Measurements from ENCODE around the gene BRAP.
A peak's percentile ranks its signal among the peaks of the same experiment; 100 is the strongest.
"Not testable (repeated sequence)": the region's sequence is repeated elsewhere in the genome, so short reads cannot be mapped to it uniquely, and the experiment has no call there.

The BRAP gene

GRCh38 chr12:111605911-111606766 is 79.6 kb downstream of the BRAP start:
- no peak for DNase-seq

- DNase-seq = not testable (repeated sequence)
These were observed 82.9 kb downstream of the BRAP start for GRCh38 chr12:111602857-111603256.

DNA sequence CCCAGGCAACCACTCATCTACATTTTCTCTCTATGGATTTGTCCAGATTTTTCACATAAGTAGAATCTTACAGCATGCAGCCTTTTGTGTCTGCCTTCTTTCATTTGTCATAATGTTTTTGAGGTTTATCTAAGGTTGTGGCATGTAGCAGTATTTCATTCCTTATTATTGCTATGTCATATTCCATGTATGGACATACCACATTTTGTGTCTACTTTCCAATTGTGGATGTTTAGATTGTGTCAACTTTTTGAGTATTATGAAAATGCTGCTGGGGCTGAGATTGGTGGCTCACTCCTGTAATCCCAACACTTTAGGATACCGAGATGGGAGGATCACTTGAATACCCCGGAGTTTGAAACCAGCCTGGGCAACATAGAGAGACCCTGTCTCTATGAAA is 83.4 kb downstream of the BRAP start:
- DNase-seq = no peak

- not testable (repeated sequence) for DNase-seq
These were observed 84.8 kb downstream of the BRAP start for GRCh38 chr12:111600986-111601385.

DNA sequence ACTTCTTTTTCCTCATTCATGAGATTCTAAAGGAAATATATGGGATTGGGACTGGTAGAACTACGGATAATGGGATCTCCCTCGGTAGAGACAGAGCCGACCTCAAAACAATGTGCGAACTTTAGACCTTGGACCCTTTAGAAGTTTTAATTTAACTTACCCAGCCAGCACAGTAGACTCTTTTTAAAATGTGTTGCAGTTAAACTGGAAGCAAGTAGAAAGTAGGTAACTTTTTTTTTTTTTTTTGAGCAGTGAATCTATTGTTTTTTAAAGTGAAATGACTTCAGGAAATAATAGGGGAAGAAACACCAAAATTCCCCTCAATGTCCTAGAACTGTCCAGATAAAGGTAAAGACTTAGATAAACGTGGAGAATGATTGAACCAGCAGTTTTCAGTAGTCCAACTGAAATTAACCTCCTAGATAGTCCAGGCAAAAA is 85.5 kb downstream of the BRAP start:
- DNase-seq = no peak

GRCh38 chr12:111599453-111600204 is 86.1 kb downstream of the BRAP start:
- DNase-seq = peak; percentile 89

DNA sequence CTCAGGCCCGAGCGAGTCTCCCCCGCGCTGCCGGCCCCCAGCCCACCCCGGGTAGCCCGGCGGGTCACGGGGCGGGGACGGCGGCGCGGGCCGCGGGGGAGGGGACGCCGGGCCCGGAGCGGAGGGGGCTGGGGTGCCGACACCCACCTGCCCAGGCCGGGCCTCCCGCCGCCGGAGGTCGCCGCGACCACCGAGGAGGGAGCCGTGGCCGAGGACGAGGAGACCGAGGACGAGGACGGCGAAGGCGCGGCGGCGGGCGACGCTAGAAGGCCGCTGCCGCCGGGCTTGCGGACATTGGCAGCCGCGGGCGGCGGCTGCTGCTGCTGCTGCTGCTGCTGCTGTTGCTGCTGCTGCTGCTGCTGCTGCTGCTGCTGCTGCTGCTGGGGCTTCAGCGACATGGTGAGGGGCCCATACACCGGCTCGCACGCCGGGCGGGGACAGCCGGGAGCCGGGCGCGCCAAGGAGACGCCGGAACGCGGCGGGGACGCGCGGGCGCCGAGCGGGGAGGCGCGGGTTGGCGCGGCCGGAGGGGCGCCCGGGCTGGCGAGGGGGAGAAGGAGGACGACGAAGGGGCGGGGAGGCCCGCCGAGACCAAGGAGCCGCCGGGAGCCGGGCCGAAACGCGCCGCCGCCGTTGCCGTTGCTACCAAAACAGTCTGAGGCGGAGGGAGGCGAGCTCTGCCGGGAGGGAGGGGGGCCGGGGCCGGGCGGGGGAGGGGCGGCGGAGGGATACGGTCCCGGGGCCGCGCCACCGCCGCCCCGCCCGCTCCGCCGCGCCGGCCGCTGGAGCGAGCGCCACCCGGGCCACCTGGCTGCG is 86.9 kb downstream of the BRAP start, which contains the start of gene ATXN2:
Gene ATXN2 (minus strand): TSS at position 679 of the 816 bp plus-strand sequence. CDS start 281 bp downstream, at position 398.
- peak; percentile 71 for DNase-seq

DNA sequence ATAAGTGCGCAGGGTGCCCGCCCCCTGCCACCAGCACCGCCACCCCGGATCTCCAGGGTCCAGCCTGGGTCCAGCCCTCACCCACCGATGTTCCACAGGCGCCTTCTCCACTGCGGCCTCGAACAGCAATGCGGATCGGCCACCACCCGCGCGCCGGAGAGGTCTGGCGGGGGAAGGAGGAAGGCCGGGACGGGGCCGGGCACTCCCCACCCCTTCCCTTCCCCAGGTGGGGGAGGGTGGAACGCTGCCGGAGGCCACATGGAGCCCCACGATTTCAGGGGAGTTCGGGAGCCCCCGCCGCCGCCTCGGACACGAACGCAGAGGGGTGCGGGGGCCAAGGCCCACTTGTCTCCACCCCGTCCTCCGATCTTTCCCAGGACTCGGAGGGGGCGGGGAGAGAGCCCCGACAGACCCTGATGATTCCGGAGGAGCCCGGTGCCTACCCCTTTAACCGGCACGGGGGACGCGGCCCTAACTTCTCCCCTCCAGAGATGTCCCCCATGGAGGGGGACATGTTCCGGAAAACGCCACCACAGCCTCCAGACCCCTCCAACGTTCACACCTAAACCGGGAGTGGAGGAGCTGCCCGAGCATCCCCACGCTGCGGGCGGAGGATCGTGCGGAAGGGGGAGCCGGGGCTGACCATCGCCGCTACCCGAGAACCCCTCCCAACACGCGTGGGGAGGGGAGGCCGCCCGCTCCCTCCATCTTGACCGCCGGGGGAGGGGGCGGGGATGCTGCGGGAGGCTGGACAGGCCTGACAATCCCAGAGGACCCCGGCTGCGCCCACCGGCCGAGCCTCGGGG is 87.7 kb downstream of the BRAP start:
- peak; percentile 33 for DNase-seq

DNA sequence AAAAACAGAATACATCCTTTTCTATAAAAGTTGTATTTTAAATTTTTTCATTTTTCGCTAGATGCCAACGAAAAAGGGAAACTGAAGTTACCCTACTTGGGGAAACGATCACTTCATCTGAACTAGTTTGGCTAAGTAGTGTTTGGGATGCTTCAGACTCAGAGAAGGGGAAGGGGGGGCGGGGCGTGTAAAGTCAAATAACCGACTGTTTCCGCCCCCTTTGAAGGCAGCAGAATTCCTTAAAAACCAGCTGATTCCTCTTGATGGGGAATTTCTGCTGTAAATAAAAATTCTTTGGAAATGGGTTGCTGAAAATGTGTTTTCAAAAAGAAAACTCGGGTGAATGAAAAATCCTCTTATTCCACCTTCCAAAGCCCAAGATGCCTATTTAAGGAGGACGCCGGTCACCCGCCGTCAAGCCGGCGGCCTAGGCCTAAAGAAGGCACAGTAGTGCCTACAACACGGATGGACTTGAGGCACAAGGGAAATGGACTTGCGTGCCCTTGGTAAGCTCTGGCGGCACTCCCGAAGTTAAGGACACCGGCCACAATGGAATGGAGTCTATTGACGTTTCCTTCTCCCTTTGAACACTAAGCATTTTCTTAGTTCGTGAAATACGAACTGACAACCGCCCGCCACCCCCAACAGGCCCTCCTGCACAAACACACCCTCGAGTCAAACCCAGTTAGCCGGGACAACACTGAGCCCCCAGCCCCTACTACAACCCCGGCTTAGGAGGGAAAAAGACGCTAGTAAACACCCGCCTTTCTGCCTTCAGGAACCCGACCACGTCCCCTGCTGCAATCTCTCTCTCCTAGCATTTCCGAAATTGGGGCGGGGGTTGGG is 88.5 kb downstream of the BRAP start:
- DNase-seq = peak; percentile 27

- not testable (repeated sequence) for DNase-seq
These were observed 90.4 kb downstream of the BRAP start for GRCh38 chr12:111595341-111595835.
